ENCODE measurements around the gene MKX.

MKX gene

DNA sequence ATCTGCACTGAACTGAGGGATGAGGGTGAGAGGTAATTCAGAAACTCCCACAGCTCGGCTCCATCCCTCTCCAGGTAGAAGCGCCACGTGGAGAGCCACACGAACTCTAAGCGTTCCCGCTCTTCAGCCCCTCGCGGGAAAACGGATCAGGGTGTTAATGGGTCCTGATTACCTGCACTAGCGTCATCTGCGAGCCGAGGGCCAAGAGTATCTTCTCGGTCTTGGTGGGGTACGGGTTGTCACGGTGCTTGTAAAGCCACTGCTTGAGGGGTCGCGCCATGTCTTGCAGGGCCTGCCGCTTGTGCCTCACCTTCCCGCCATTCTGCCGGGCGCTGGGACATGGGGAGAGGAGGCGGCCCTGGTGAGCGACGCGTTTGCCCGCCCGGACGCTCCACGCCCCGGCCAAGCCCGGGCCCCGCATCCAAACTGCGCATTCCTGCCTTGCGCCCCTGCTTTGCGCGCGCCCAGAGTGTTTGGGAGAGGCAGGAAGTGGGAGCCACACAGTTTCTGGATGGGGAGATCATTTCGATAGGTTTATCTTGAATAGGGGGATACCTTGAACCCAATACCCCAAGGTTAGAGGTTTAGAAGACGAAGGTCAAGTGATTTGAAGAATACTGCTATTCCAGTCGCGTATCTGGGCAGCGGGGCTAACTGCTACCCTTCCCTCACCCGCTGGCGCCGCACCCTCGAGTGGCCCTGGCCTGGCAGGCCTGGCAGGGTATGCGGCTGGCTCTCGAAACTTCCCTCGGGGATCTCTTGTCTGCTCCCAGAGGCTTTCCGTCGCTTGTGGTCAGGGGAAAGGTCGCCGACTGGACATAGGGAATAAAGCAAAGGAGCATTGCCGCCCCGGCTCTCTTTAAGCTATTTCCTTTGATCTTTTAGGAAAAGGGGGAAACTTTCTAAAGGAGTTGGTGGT, 4.2 kb downstream of the MKX start:
- DNase-seq: no peak

DNA sequence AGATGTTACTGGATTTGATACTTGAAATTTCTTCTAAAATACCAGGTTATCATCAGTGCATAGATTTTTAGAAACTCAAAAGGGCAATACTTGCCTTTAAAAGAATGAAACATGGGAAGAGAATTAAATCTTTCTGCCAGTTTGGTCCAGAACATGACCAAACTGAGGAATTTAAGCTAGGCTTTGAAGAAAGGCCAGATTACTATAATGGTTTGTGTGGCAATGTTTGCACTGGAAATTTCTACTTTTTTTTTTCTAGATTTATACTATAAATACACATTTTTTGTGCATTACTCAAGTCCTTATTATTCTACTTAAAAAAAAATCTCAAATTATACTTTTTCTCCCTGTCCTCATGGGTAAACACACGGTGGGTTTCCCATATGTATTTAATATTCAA, 9.2 kb downstream of the MKX start:
- no peak for DNase-seq

DNA sequence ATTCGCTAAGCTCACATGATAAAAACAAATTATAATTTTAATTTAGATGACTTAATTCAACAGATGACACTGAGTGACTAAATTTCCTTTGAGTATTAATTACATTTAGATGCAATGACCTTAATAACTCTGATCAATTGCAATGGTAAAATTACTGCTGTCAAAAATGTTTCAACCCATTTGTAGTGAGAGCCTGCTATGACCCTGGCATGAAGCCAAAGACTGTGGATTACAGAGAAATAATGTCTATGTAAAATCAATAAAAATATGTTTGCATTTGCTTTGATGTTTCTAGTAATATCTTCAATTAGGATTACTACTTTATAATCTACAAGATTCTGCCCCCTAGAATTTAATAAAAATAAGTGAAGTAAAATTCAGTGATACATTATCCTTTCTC, 15.6 kb downstream of the MKX start:
- no peak for DNase-seq

DNA sequence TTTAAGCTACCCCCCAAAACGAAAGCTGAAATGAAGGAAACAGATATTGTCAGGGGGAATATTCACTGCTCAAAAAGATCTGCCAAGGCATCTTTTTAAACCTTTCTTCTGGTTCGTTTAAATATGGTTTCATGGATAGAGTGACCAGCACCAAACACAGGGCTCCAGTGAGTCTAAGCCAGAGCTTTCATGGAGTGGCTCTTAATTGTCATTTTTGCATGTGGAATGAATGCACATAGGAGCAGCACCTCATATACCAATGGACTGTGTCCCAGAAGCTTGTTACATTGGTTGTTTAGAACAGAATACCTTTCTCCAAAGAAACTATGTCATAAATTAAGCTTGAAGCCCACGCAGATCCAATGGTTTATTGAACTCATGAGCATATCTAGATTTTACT, 17.3 kb downstream of the MKX start:
- no peak for DNase-seq

DNA sequence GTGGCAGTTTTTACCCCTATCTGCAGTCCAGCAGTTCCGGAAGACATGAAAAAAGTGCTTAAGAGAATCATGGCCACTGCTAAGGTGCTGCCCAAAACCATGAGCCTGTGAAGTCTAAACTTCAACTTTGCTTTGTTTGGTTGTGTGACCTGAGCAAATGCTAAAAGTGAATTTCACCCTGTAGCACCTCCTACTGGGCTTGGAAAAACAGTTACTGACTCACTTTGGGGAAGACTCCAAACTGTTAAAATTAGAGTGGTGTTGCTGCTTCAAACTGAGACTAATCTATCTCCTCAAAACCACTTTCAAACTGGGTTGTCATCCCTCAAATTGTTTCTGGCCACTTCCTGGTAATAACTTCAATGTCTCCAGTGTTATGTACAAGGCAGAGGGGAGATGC, 21.3 kb downstream of the MKX start:
- DNase-seq: no peak

DNA sequence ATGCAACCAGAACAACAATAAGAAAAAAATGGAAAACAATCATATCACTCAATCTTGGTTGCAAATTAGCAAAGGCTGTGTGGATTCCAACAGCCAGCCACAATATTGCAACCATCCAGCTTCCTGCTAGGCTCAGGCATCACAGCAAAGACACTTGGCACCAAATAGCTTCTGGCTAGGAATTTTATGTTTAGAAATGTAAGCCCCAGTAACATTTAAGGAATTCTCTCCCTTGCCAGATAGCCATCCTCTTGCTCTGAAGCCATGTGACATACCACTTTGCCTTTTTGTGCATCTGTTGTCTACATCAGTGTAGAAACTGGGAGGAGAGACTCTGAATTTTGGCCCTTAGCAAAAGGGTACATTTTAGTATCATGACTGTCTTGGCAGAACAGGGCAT, 22.2 kb downstream of the MKX start:
- no peak for DNase-seq

DNA sequence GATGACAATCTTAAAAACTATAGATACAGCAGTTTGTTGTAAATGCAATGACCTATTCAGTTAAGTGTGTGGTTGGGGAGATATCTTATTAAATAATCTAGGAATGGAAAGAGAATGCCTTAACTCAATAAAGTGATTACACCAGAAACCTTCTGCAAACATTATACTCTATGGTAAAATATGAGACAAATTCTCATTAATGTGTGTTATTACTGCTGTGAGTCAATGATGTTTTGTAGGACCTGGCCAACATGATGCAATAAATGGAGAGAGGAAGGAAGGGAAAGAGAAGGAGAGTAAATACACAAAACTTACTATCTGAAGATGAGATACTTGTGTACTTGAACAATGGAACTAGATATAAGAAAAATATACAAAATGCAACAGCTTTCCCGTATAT, 25.1 kb downstream of the MKX start:
- no peak for DNase-seq

DNA sequence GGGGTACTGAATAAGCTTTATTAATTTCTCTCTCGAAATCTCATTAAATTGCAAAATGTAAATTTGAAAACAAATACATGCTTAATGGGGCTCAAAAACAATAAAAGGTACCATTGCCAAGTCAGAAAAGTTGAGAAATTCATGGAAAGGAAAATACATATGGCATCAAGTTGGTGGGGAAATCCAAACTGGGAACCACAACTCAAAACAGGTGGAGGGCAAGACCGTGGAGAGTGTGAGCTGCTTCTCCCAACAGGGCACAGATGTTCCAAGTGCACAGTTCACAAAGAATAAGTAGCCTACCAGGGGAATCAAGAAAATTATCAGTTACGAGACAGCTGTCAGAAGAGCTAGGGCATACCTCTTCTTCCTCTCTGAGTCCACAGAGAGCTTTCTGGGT, 26.6 kb downstream of the MKX start:
- DNase-seq: no peak

DNA sequence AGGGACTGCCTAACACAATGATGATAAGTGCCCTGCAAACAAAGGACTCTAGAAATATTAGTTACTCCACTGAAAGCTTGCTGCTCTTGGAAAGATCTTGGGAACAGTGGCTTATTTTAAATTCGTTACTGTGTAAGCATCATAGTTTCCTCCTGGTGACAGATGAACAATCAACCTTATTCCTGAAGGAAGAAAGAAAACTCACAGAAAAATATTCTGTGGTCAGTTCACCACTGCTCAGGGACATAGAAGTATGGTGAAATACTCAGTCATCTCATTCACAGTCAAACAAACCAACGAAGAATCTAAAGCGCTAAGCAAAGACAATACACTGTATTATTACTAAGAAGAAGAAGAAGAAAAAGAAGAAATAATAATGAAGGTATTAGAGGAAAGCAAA, 27.8 kb downstream of the MKX start:
- DNase-seq: no peak

DNA sequence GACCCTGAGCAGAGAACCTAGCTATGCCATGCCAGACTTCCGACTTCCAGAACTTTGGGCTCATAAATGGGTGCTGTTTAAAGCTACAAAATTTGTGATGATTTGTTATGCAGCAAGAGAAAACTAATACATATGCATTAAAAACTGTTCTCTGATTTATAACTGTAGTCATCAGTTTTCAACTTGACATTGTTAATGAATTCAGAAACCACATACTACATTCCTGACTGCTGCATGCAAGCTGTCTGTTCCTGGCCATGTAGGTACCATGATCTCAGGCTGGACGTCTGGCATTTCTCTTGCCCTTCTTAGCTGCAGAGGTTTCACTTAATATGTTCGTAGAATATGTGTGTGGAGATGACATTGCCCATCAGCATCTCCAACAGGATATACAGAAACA, 28.4 kb downstream of the MKX start:
- no peak for DNase-seq

DNA sequence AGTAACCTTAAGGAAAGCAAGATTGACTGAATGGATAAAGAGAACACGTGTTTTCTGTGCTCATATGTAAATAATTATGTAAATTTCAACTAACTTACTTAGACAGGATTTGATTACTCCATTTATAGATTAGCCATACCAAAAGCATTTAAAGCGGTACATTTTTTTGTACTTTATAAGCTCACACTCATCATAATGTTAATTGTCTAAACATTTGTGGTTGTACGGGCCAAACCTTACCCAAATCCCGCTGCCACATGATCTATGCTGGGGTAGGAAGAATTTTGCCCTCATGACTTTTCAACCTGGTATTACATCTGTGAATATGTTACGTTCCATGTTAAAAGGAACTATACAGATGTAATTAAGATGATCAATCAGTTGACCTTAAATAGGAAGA, 29.1 kb downstream of the MKX start:
- DNase-seq: no peak

DNA sequence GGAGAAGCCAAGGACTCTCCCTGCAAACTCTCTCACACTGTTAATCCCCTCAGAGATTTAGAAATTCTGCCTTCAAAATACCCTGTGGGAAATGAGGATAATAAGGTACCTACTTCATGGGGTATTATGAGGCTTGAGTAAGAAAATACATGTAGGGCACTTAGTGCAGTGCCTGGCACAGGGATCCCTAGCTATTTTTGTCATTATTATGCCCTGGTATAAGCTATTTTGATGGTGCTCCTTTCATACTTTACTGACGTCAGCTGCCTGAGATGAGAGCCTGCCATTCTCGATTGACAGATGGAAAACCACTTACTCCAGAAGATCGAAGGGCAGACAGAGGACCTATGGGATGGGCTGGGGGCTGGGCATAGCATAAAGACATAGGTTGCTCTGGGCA, 30.1 kb downstream of the MKX start:
- no peak for DNase-seq

DNA sequence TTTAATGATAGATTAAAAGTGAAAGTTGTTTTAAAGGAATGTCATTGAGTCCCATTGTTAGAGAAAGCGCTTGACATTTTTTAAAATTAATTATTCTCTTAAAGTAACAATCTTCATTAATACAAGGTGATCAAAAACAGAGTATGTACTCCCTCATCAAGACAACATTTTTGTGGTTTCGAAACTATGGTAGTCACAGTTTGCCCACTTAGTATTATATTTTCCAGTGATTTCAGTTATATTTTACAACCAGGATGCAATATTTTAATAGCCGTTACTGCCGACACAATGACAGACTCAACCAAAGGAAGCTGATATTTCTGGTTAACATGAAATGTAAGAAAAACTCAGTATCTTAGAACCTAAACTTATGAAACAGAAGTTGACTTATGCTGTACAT, 31.3 kb downstream of the MKX start:
- no peak for DNase-seq

DNA sequence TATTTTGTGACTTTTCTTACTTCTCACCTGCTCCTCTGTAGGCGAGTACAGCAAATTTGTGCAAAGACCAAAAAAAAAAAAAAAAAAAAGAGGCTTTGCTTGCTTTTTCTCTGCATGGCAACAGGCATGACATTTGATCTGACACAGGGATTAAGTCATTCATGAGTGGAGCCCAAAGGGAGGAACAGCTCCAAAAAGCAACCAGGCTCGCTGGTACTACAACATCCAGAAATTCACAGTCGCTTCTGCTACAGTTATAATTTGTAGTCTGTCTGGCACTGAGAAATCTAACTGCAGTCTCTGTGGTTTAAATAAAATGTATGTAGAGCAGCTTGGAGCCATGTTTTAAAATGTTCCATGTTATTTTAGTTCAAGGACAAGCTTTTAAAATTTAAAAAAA, 31.7 kb downstream of the MKX start:
- DNase-seq: no peak

DNA sequence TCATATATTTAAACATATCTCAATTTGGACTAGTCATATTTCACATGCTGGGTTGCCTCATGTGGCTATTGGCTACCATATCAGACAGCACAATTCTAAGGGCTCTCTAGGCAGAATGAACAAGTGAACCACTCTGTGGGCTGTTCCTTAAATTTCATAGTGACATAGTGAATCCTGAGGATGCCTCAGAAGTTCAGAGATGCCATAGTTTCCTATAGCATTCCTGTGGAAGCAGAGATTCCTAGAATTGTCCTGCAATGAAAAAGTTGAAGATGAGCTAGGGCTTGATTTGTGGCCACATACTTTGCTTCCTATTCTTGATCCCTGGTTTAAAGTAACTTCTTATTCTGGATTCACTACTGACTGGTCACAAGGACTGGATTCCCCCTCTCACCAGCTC, 35.6 kb downstream of the MKX start:
- no peak for DNase-seq

DNA sequence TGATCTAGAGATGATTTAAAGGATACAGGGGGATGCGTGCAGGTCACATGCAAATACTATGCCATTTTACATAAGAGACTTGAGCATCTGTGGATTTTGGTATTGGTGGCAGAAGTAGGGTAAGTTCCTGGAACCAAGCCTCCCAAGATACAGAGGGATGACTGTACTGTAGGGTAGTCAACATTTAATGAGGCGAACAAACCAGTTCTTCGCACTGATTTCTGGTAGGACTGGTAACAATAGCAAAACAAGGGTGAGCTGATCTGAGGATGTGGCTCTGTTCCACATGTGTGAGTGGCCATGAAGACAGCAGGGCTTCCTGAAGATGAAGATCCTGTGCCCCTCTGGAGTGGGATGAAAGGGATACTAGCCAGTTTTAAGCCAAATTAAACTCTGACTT, 36.3 kb downstream of the MKX start:
- no peak for DNase-seq

DNA sequence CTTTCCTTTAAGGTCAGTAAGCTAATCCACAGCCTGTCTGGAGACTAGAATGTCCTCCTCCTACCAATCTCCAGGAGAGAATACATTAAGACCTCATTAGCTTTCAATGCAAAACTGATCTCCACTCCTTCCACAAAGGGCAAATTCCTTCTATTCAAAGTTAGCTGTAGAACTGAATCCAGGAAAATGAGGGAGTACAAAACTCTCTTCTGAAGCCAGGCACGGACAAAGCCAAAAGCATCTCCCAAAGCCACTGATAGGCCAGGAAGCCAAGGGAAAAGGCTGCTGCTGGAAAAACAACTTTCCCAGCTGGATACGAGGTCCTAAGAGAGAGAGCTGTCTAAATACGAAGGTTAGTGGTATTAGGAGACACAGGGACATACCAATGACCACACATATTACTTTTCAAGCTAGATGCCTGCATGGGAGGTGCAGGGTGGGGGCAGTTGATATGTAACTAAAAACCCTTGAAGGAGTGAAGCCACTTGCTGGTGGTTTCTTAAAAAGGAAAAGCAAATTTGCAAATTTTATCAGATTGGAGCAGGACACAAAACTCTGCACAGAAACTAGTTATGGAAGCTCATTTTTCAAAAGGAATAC, 43.6 kb downstream of the MKX start:
- no peak for DNase-seq

DNA sequence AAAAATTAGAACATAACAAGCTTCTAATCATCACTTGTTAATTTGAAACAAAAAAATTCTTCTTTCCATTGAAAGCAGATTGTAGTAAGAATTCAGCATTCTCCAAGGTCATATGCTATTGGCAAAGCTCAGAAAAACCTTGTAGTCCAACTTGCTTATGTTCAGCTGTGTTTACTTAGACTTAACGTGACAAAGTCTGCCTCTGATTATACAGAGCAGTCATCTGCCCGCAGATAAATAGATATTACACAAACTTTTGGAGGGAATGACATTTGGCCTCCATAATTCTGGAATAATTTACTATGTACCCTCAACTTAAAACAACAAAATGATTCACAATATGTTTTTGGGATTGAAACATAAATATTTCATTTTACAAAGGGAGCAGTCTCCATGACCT, 45.8 kb downstream of the MKX start:
- DNase-seq: no peak

DNA sequence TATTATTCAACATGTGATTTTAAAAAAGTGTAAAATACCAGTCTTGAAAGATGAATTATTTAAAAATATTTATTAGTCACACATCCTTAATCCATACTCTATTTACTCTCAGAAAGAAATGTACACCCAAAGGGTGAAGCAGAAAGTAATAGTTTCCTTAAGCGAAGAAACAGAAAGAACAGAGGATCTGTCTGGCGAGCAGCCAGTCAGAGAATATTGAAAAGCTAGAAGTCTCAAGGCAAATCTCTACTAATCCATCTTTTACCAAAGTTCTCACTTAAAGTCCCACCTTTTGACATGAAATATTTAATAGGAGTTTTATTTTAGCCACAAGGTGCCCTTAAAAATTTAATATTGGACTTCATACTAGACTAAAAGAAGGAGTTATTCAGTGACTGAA, 46.7 kb downstream of the MKX start:
- DNase-seq: no peak

DNA sequence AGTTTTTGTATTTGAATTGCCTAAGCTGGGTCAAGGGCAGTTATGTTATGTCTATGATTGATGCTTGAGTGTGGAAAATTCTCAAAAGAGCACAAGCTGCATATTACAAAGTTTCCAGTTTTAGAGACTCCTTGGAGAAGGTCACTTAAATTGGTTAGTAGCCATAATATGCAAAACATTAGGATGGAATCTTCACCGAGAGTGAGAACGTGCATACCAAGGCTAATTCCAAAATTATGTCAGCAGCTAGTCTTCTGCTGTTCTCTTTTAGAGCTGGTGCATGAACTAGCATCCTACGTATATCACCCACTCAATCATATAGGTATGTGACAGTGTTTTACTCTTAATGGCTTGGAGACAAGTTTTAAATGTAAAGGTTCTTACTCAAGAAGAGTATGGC, 49.2 kb downstream of the MKX start:
- no peak for DNase-seq

DNA sequence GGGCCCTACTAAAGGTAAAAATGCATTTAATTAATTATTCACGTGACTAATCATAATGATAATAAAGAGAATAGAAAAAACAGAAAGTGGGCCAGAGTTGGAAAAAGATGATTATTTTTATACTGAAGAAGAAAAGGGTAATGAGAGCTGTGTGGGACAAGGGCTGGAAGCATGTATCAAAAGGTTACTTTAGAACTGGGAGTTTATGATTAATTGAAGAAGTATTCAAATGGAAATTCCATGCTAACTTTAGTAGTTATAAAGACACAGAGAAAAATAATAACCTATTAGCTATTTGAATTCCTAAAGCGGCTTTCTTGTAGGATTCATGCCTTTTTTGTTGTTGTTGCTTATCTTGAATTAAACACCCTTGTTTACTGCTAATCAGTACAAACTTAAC, 49.9 kb downstream of the MKX start:
- DNase-seq: no peak

DNA sequence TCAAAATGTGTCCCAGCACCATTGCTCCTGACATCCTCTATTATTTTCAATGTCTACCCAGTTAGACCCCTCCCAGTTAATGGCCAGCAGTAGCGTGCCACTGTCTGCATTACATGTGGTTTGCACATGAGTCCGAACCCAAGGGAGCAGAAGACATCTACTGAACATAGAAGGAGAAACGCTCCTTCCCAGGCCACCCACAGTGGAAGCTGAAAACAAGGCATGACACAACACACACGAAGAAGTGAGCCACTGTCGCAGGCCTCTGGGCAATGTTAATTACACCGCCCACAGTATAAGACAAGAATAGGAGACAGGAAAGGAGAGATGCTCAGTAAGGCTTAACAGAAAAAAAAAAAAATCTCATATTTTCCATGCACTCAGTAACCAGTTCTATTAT, 50.5 kb downstream of the MKX start:
- no peak for DNase-seq

DNA sequence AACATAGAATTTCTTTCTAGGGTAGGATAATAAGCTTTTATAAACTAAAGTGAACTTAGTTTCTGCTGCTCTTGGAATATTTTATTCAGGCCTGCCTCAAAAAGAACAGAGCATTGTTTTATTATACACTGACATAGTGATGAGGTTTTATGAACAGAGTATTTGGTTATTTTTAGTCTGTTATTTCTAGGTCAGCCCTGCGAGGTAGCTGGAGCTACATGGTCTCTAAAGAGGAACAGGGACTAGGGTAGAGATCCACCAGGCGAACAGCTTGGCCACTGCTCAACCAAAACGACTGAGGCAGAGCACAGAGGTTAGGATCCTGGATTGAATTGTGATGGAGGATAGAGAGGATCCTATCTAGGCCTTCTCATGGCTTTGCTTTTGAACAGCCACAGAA, 53.0 kb downstream of the MKX start:
- no peak for DNase-seq

DNA sequence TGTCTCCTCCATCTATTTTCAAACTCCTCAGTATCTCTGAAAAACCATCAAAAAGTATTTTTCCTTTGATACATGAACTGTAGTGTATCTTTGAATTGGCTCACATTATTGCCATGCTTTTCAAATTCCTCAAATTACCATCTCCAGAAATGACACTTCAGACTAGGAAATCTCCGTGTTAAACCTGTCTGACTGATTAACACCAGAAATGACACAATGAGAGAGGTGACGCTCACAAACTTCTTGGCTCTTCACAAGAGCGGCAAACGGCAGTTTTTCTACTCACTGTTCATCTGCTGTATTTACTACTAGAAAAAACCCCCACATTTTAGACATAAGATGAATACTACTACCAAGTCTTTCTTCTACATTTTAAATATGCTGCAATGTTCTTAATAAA, 56.6 kb downstream of the MKX start:
- DNase-seq: no peak

DNA sequence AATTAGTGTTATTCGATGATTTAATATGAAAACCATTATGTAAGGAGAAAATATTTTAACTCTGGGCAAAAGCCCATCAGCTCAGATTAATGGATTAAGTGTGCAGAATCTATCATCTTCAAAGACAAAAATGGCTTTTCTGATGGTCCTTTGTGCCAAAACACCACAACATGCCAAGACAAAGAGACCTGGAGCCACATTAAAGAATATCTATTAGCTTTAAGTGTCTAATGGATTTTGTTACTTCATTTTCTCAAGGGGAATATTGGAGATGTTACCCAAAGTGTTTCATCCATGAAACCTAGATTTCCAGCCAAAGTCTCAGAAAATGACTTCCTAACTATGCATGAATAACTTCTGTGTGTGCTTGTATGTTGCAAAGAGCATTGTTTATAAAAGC, 57.3 kb downstream of the MKX start:
- no peak for DNase-seq

All from NCI-H2029 treated with DMSO at 0.1 percent for 48 hours (cell line).